Measurements from ENCODE around the gene COL6A2. TPM values are rescaled to one million over a fixed set of nuclear protein-coding genes. Genes with fewer than 3 reads are reported as not detected.

The COL6A2 gene
- total and polyA plus RNA-seq, 10 of the 15 experiments (the other 5 are each of a cell fraction or from before 2014, with no cell fraction given): 0.16 to 1.3 (median 0.34) TPM; not detected in 7

GRCh38 chr21:46063227-46063626 lies 34.7 kb upstream of the COL6A2 start (continued):
- no peak for TF ChIP-seq NKRF (conservative IDR thresholded peaks at IDR 0.05)
- no peak for TF ChIP-seq CUX1 (IDR thresholded peaks at IDR 0.05; ENCODE audit: insufficient replicate concordance, low read depth, low read length)
- TF ChIP-seq PAX8 (IDR thresholded peaks at IDR 0.05): no peak
- no peak for TF ChIP-seq PBX3 (IDR thresholded peaks at IDR 0.05; ENCODE audit: insufficient replicate concordance, low read depth, low read length)
- TF ChIP-seq SRF (IDR thresholded peaks at IDR 0.05; ENCODE audit: low read depth in 2 of 2, low read length in 2 of 2): no peak
- no peak for TF ChIP-seq REST (IDR thresholded peaks at IDR 0.05; ENCODE audit: low read depth, low read length)
- no peak for TF ChIP-seq MLLT1 (IDR thresholded peaks at IDR 0.05)
- TF ChIP-seq MEF2A (IDR thresholded peaks at IDR 0.05; ENCODE audit: insufficient read depth, low read depth, low read length): no peak
- TF ChIP-seq ATF2 (IDR thresholded peaks at IDR 0.05; ENCODE audit: low read length): no peak
